ENCODE measurements around the gene KRTAP5-2. TPM values are rescaled to one million over a fixed set of nuclear protein-coding genes. Genes with fewer than 3 reads are reported as not detected.
A peak's percentile ranks its signal among the peaks of the same experiment; 100 is the strongest.

Gene KRTAP5-2
- total and polyA plus RNA-seq, 2 of the 8 experiments (the other 6 are each of a cell fraction or from before 2014, with no cell fraction given) = not detected

DNA sequence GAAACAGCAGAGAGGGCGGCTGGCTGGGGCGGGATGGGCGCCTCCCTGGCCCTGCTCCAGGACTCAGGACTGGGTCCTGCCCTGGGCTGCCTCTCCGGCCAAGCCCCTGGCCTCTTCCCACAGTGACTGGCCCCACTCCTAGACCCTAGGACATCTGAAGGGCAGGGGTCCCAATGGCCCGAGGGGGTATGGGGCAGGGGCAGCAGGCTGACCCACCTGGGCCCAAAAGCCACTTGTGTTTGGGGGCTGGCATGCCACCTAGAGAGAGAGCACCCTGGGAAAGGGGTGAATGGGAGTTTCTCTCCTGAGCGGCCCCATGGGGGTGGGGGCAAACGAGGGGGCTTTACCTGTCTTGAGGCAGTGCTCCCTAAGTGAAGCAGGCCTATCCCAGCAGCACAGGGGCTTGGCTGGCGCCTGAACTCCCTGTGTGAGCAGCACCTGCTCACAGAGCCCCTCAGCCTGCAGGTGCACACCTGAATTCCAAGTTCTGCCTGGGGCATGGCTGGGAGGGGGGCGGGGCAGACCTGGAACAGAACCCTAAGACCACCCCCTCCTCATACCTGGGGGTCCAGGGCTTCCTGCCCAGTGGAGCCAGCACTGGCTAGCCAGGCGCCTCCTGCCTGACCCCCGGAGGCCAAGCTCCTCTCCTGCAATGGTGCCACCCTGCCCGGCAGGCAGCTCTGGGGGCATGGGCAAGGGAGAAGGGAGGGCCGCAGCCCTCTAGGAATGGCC lies 42.9 kb downstream of the KRTAP5-2 start:
- Histone ChIP-seq H3K4me2 (ENCODE audit: insufficient read depth in 1 of 2, low read depth in 2 of 2, low read length in 2 of 2) (peak overlapping the region in 1 of 2 experiments; percentile 43), H4K20me1 (replicated peaks in 1 of 2; ENCODE audit: control insufficient read depth in 1 of 2, insufficient read depth in 2 of 2, low read length in 2 of 2) (peaks cover 2 to 12% of the 10 kb centered on the region in 2 experiments)
- 74% methylated on average over 11 of the region's 13 CpGs; no CpG with 5 or more reads in 1 of the 2 experiments for WGBS, 2 experiments (ENCODE audit: extremely low coverage in 1 of 2, insufficient coverage in 1 of 2, insufficient read length in 1 of 2, insufficient replicate concordance in 2 of 2, low coverage in 1 of 2, low lambda C conversion rate in 2 of 2, missing lambda C conversion rate in 1 of 2)

More for the DNA sequence above, 42.9 kb downstream of the KRTAP5-2 start:
- ChIA-PET POLR2A (ENCODE audit: partially characterized antibody) (interaction anchor here (0.7 to 7.0 kb wide), 4 partner anchors 7 to 19 kb away, joined by 3 to 60 read pairs (median 32); no protein-coding TSS in a partner anchor), CTCF (ENCODE audit: partially characterized antibody) (interaction anchor here (0.8 to 9.6 kb wide), 6 partner anchors 9 to 65 kb away, joined by 3 to 140 read pairs (median 18); partner anchors contain the start of gene DUSP8)
- H3K18ac ChIP-seq (ENCODE audit: extremely low read depth, low read length) = no peak overlapping the region
- no peak overlapping the region for H2BK12ac ChIP-seq (ENCODE audit: low read depth, low read length)
- no peak overlapping the region for H3K23ac ChIP-seq (ENCODE audit: insufficient read length)
- peaks cover 18 to 57% (median 47%) of the 10 kb centered on the region in 4 experiments for H3K27me3 ChIP-seq (replicated peaks in 1 of 4; ENCODE audit: control insufficient read depth in 3 of 4, extremely low read depth in 1 of 4, insufficient read depth in 3 of 4, low read length in 3 of 4)
- H4K5ac ChIP-seq (ENCODE audit: insufficient read length, low read depth, low read length) = no peak overlapping the region
- H3K4ac ChIP-seq (replicated peaks; ENCODE audit: insufficient read length, low read depth, low read length) = no peak overlapping the region
- no peak for FAIRE-seq
- H2AFZ ChIP-seq (ENCODE audit: low read length) = no peak overlapping the region
- peak in 1 of 2 experiments; percentile 52 for DNase-seq (ENCODE audit: low read depth in 1 of 2, low spot score in 2 of 2)
- no peak overlapping the region for H3K27ac ChIP-seq (ENCODE audit: low read depth, low read length)
- H3K9me3 ChIP-seq (ENCODE audit: insufficient read depth in 2 of 2, low read depth in 1 of 2, low read length in 1 of 2) = no peaks in the 10 kb centered on the region
- no peak overlapping the region for H3K14ac ChIP-seq (ENCODE audit: insufficient read length)
- H3K79me2 ChIP-seq (ENCODE audit: control insufficient read depth in 1 of 2, insufficient read depth in 2 of 2, low read length in 2 of 2) = no peaks in the 10 kb centered on the region
- no peak overlapping the region for H2BK5ac ChIP-seq (ENCODE audit: low read depth, low read length)
- H4K91ac ChIP-seq (replicated peaks; ENCODE audit: insufficient read length, low read length) = peak overlapping the region; percentile 40
- no peaks in the 10 kb centered on the region; a peak in 1 of 8 replicates for H3K36me3 ChIP-seq (ENCODE audit: control insufficient read depth in 2 of 4, insufficient read depth in 4 of 4, low read length in 3 of 4)
- TF ChIP-seq HDAC2 (IDR thresholded peaks at IDR 0.05; ENCODE audit: borderline replicate concordance in 1 of 2, low read depth in 2 of 2, low read length in 2 of 2) = no peak
- TF ChIP-seq, protein P1, sequence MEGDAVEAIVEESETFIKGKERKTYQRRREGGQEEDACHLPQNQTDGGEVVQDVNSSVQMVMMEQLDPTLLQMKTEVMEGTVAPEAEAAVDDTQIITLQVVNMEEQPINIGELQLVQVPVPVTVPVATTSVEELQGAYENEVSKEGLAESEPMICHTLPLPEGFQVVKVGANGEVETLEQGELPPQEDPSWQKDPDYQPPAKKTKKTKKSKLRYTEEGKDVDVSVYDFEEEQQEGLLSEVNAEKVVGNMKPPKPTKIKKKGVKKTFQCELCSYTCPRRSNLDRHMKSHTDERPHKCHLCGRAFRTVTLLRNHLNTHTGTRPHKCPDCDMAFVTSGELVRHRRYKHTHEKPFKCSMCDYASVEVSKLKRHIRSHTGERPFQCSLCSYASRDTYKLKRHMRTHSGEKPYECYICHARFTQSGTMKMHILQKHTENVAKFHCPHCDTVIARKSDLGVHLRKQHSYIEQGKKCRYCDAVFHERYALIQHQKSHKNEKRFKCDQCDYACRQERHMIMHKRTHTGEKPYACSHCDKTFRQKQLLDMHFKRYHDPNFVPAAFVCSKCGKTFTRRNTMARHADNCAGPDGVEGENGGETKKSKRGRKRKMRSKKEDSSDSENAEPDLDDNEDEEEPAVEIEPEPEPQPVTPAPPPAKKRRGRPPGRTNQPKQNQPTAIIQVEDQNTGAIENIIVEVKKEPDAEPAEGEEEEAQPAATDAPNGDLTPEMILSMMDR (IDR thresholded peaks at IDR 0.05; ENCODE audit: control extremely low read depth in 1 of 3, insufficient read depth in 1 of 3, low read depth in 1 of 3, low read length in 3 of 3) = peak in 1 of 3 experiments; percentile 11; a peak in 1 of 4 replicates
- no peak overlapping the region for H2BK20ac ChIP-seq (ENCODE audit: low read length)
- H3K79me1 ChIP-seq (ENCODE audit: low read depth, low read length) = no peaks in the 10 kb centered on the region
- no peak overlapping the region for H2AK5ac ChIP-seq (ENCODE audit: low read depth, low read length)
- no peak overlapping the region for H3K9ac ChIP-seq (replicated peaks in 1 of 4; ENCODE audit: extremely low read depth in 1 of 4, low read depth in 3 of 4, low read length in 3 of 4)
- H3K23me2 ChIP-seq (ENCODE audit: low read depth, low read length) = peaks cover 11% of the 10 kb centered on the region; the same call in 1 of the 2 replicates
- H2BK120ac ChIP-seq (replicated peaks; ENCODE audit: low read depth, low read length) = no peak overlapping the region
- H4K8ac ChIP-seq (ENCODE audit: extremely low read depth, insufficient read depth, low read length) = peak overlapping the region; percentile 45
- H3K56ac ChIP-seq (replicated peaks; ENCODE audit: insufficient read length, low read depth, low read length) = no peak overlapping the region
- no peak overlapping the region for H2BK15ac ChIP-seq (ENCODE audit: low read length)
- H3K4me1 ChIP-seq (replicated peaks in 1 of 4; ENCODE audit: control insufficient read depth in 3 of 4, insufficient read depth in 4 of 4, low read length in 3 of 4) = peaks cover 8 to 47% (median 37%) of the 10 kb centered on the region in 4 experiments
- H3K4me3 ChIP-seq (ENCODE audit: extremely low read depth in 1 of 4, insufficient read depth in 2 of 4, low read depth in 3 of 4, low read length in 4 of 4) = peak overlapping the region in 1 of 4 experiments; percentile 48; a peak in 1 of 8 replicates

Measured in H1 (cell line).